Adrenal gland (tissue), 12 donors: ENCODE results near the gene C1orf167. TPM values are rescaled to one million over a fixed set of nuclear protein-coding genes. Genes with fewer than 3 reads are reported as not detected.

ENCODE experiments used
- DNase-seq, 7 donors: peaks; one replicate each; pipeline ENCODE4 v3.0.0-alpha.2; 2019 to 2020
- H3K27ac ChIP-seq, 5 donors: fragments of 200-600 bp; sonication (generic) in 4 of 5; 1 replicate in 3 of 5; 2 replicates in 2 of 5; pipeline versions ENCODE4 v1.5.1 to v1.8.0; 2016 to 2020; ENCODE audit warnings: mild to moderate bottlenecking in 1 of 5
- H3K27me3 ChIP-seq: fragments of 200-600 bp; 2 replicates; pipeline ENCODE4 v1.8.0; 2021
- H3K36me3 ChIP-seq, 2 donors: fragments of 200-600 bp; replicated peaks in 1 of 2; 1 replicate in 1 of 2; 2 replicates in 1 of 2; pipeline versions ENCODE4 v1.5.1 to v1.8.0; 2018 to 2022
- H3K4me1 ChIP-seq, 2 donors: fragments of 200-600 bp; replicated peaks in 1 of 2; 1 replicate in 1 of 2; 2 replicates in 1 of 2; pipeline versions ENCODE4 v1.5.1 to v1.8.0; 2018 to 2021
- H3K4me3 ChIP-seq, 4 donors: fragments of 200-600 bp; sonication (generic) in 3 of 4; one replicate each; pipeline ENCODE4 v1.5.1; 2016 to 2018
- H3K9me3 ChIP-seq, 3 donors: fragments of 200-600 bp; sonication (generic) in 1 of 3; replicated peaks in 1 of 3; 1 replicate in 2 of 3; 2 replicates in 1 of 3; pipeline versions ENCODE4 v1.5.1 to v1.8.0; 2016 to 2021
- CTCF ChIP-seq, 6 experiments: fragments of 450-650 bp in 4 of 6; fragments of 200-600 bp in 2 of 6; sonication (generic) in 1 of 6; IDR thresholded peaks; 1 replicate in 5 of 6; 2 replicates in 1 of 6; pipeline versions ENCODE4 v1.5.1 to v1.8.0; 2016 to 2021; ENCODE audit warnings: antibody characterized with exemption in 6 of 6, mild to moderate bottlenecking in 2 of 6, moderate library complexity in 1 of 6
- POLR2A ChIP-seq, 2 donors: fragments of 450-650 bp; IDR thresholded peaks; one replicate each; pipeline ENCODE4 v1.6.1; 2017; ENCODE audit warnings: antibody characterized with exemption in 2 of 2, mild to moderate bottlenecking in 2 of 2, moderate library complexity in 1 of 2
- WGBS, 4 donors: extraction: QIAGEN DNeasy Blood & Tissue Kit in 2 of 4; methylation state at CpG; one replicate each; pipeline versions ENCODE4 v1.1.5 to v1.1.7; 2013 to 2017; 5-methylcytosine and 5-hydroxymethylcytosine counted together
- intact Hi-C, 2 donors: fragments of 100-400 bp; cut with DNase I; formaldehyde crosslinking; loops; one replicate each; pipeline versions ENCODE4 v1.14.1 to v1.15.0; 2022 to 2023
- polyA plus RNA-seq, 3 donors: library from polyadenylated mRNA; stranded (reverse); fragments of 200-250 nt in 2 of 3; fragments of 350-450 nt in 1 of 3; fragmentation: Illumina TruSeq in 1 of 3; extraction: RNeasy Lipid Tissue Mini Kit (QIAGEN cat#74804) in 1 of 3; gene quantifications; one replicate each; pipeline ENCODE4 v1.2.3, GENCODE V29; 2013 to 2014
- total RNA-seq, 9 donors: library from RNA; depleted of rRNA in 4 of 9; stranded (reverse); fragments of >200 nt in 4 of 9; fragments of 120-200 nt in 1 of 9; fragmentation: NEBNext Ultra II Directional in 1 of 9; extraction: Animal tissue kit (Norgen Biotek cat#: 25700) in 1 of 9; gene quantifications; one replicate each; pipeline versions ENCODE4 v1.1.0 to v1.2.4, GENCODE V29; 2013 to 2023
- donor health status: healthy with polysubstance abuse.
- donor health status: Bipolar disorder and iron deficiency.
- donor health status: DM: yes; HTN: yes; CAD: no.
- donor health status: DM: no; HTN: no; CAD: no.
- donor health status: DM: no; HTN: no; CAD: no.
- donor health status: DM: yes; HTN: yes; CAD: no.

The C1orf167 gene
- total and polyA plus RNA-seq, 12 donors = 0.32 to 13.2 (median 3.2) TPM; not detected in 2

DNA sequence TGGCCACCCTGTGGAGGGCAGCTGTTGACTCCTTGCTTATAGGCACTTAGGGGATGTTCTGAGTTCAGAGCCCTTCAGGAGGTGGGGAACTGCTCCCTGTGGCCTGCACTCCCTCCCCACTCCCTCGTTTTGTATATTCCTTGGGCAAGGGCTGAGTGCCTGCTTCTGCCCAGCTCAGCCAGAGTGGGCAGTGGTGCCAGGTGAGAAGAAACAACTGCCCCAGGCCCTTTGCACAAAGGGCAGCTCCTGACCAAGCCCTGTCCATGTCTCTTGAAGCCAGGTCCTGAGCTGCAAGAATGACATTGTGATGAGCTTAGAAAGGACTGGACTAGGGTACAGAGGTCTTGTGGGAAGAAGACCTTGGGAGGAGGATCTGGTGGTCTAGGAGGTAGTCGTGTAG, 23.9 kb upstream of the C1orf167 start:
- Histone ChIP-seq H3K4me1 (peaks cover 14 to 30% of the 10 kb centered on the region in 2 donors), H3K27ac (no peak overlapping the region), H3K27me3 (no peaks in the 10 kb centered on the region), H3K9me3 (no peaks in the 10 kb centered on the region), H3K4me3 (no peak overlapping the region), H3K36me3 (no peaks in the 10 kb centered on the region)
- no peak for DNase-seq
- WGBS, 4 donors = 71 to 81% (median 75%) methylated on average over 1 to 2 of the region's 2 CpGs
- intact Hi-C loops = no loop called here
- TF ChIP-seq POLR2A (IDR thresholded peaks at IDR 0.05) (no peak), CTCF (IDR thresholded peaks at IDR 0.05) (no peak)

DNA sequence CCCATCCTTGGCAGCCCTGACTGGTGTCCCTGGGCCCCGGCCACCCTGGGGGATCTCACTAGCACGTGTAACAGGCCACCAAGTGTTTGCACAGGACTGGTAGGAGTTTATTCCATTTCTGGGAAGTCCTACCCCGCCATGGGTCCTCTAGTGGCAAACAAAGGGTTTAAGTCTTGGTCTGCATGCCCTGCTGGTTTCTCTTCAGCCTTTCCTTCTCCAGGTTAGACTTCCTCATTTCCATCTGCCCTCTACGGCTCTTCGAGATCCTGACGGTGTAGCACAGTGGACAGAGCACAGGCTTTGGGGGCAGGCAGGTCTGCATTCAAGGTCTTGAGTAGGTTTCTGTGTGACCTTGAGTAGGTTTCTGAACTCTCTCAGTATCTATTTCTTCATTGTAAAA, 23.2 kb upstream of the C1orf167 start:
- no peak for TF ChIP-seq POLR2A (IDR thresholded peaks at IDR 0.05)
- peaks cover 14 to 30% of the 10 kb centered on the region in 2 donors for H3K4me1 ChIP-seq
- H3K27ac ChIP-seq = no peak overlapping the region
- intact Hi-C loops = no loop called here
- 70 to 95% (median 79%) methylated on average over 5 to 6 of the region's 6 CpGs for WGBS, 4 donors
- no peak overlapping the region for H3K4me3 ChIP-seq
- H3K36me3 ChIP-seq = no peaks in the 10 kb centered on the region
- H3K9me3 ChIP-seq = no peaks in the 10 kb centered on the region
- no peaks in the 10 kb centered on the region for H3K27me3 ChIP-seq
- DNase-seq = no peak

DNA sequence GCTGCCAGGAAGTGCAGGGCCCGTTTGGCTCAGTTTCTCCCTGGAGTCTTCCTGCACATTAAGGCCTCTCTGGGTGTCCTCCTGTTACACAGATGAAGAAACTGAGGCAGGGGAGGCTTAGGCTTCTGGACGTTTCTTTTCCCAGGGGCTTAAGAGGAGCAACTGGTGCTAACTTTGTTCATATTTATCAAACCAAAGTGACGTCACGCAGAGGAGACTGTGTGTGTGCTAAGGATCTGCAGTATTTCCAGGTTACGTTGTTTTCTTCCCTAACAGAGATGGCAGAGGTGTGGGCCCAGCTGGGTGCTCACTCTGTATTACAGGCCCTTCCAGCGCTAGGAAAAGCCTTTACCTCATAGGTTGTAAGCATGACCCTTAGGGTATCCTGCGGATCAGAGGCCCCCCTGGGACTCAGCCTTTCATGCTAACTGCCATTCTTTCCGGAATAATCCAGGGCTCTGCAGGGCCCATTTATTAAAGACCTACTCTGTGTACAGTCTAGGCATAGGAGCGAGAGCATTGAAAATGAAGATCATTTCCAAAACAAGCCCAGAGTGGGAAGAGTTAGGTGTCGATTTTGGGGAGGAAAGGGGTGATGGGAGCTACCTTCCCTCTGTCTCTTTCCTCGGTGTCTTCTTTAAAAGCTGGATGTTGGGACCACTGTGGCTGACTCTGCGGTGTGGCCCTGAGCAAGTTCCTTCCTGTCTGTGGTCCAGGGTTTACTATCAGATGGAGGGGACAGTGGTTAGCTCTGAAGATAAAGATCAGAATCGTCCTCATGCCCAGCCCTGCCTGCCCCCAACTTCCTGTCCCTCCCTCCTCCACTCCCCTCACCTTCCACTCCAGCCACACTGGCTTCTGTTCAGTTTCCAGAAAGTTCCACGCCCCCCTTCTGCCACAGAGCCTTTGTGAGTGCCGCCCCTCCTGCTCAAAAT, 21.5 kb upstream of the C1orf167 start:
- Histone ChIP-seq H3K9me3 (no peaks in the 10 kb centered on the region), H3K36me3 (no peaks in the 10 kb centered on the region), H3K4me1 (peaks cover 13 to 28% of the 10 kb centered on the region in 2 donors), H3K4me3 (no peak overlapping the region), H3K27me3 (no peaks in the 10 kb centered on the region), H3K27ac (no peak overlapping the region)
- intact Hi-C loops = no loop called here
- DNase-seq = no peak
- TF ChIP-seq CTCF (IDR thresholded peaks at IDR 0.05) (no peak), POLR2A (IDR thresholded peaks at IDR 0.05) (no peak)
- WGBS, 4 donors = 65 to 74% (median 70%) methylated on average over 12 to 15 of the region's 15 CpGs

DNA sequence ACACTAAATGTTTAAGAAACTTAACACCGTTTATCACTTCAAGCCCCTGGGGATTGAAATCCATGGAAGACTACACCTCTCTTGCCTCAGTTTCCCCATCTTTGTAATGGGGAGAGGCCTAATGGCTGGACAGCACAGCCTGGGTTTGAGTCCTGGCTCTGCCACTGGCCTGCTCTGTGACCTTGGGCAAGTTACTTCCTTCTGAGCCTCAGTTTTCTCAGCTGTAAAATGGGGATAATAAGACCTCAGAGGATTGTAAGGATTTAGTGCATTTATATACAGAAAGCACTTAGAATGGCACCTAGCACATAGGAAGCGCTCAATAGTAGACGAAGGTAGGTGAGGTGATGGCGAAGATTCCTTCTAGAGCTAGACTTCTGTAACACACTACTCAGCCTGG, 20.5 kb upstream of the C1orf167 start:
- intact Hi-C loops = no loop called here
- no peaks in the 10 kb centered on the region for H3K9me3 ChIP-seq
- no peaks in the 10 kb centered on the region for H3K27me3 ChIP-seq
- TF ChIP-seq CTCF (IDR thresholded peaks at IDR 0.05) (no peak), POLR2A (IDR thresholded peaks at IDR 0.05) (no peak)
- peaks cover 18 to 34% of the 10 kb centered on the region in 2 donors for H3K4me1 ChIP-seq
- no peaks in the 10 kb centered on the region for H3K36me3 ChIP-seq
- no peak for DNase-seq
- WGBS, 4 donors = 88 to 92% (median 91%) methylated on average over 4 of the region's 4 CpGs
- H3K4me3 ChIP-seq = no peak overlapping the region
- H3K27ac ChIP-seq = no peak overlapping the region
